ENCODE data around the gene HOXA5. TPM values are rescaled to one million over a fixed set of nuclear protein-coding genes. Genes with fewer than 3 reads are reported as not detected.

HOXA5 gene
- total RNA-seq, 1 experiment from 2014 or later = 10.6 TPM

- intact Hi-C loops (cut with micrococcal nuclease; ENCODE audit: unreplicated experiment) = no loop called here
Observed at GRCh38 chr7:27116031-27116961, 27.2 kb downstream of the HOXA5 start.

GRCh38 chr7:27115221-27116026, 28.1 kb downstream of the HOXA5 start:
- CTCF ChIA-PET = interaction anchor here (0.7 to 2.6 kb wide), 2 partner anchors 16 to 760 kb away, joined by 3 to 19 read pairs; no protein-coding TSS in a partner anchor
- H3K9me3 Mint-ChIP-seq (ENCODE audit: low read depth, unreplicated experiment) = no peaks in the 10 kb centered on the region
- peak overlapping the region; percentile 78 for H3K4me3 Mint-ChIP-seq (ENCODE audit: low read depth, unreplicated experiment)
- peaks cover 56% of the 10 kb centered on the region for H3K36me3 Mint-ChIP-seq (ENCODE audit: insufficient read depth, unreplicated experiment)
- intact Hi-C loops (cut with micrococcal nuclease; ENCODE audit: unreplicated experiment) = loop anchor here (2.0 kb wide), 1 partner anchor 17 kb away; no protein-coding TSS in a partner anchor
- BruUV-seq (replicated peaks) = no TSS peak
- peaks cover 64% of the 10 kb centered on the region for H3K4me1 Mint-ChIP-seq (ENCODE audit: low read depth, unreplicated experiment)
- TF ChIP-seq CTCF (IDR thresholded peaks at IDR 0.05; ENCODE audit: unreplicated experiment) = no peak
- DNase-seq = peak; percentile 84
- no peaks in the 10 kb centered on the region for H3K27me3 Mint-ChIP-seq (ENCODE audit: unreplicated experiment)
- H3K27ac Mint-ChIP-seq (ENCODE audit: unreplicated experiment) = peak overlapping the region; percentile 74

More at GRCh38 chr7:27116031-27116961, 27.2 kb downstream of the HOXA5 start:
- Mint-ChIP-seq H3K4me1 (ENCODE audit: low read depth, unreplicated experiment) (peaks cover 64% of the 10 kb centered on the region), H3K9me3 (ENCODE audit: low read depth, unreplicated experiment) (no peaks in the 10 kb centered on the region), H3K36me3 (ENCODE audit: insufficient read depth, unreplicated experiment) (peaks cover 56% of the 10 kb centered on the region), H3K4me3 (ENCODE audit: low read depth, unreplicated experiment) (peak overlapping the region; percentile 78), H3K27ac (ENCODE audit: unreplicated experiment) (peak overlapping the region; percentile 3), H3K27me3 (ENCODE audit: unreplicated experiment) (no peaks in the 10 kb centered on the region)
- TF ChIP-seq CTCF (IDR thresholded peaks at IDR 0.05; ENCODE audit: unreplicated experiment) = no peak
- CTCF ChIA-PET = interaction anchor here (0.6 to 2.0 kb wide), 2 partner anchors 17 to 739 kb away, joined by 3 to 9 read pairs; no protein-coding TSS in a partner anchor
- BruUV-seq (replicated peaks) = TSS peak; percentile 43
- DNase-seq = no peak

- no peaks in the 10 kb centered on the region for H3K27me3 Mint-ChIP-seq (ENCODE audit: unreplicated experiment)
- intact Hi-C loops (cut with micrococcal nuclease; ENCODE audit: unreplicated experiment) = loop anchor here (2.0 kb wide), 1 partner anchor 16 kb away; no protein-coding TSS in a partner anchor
- H3K4me1 Mint-ChIP-seq (ENCODE audit: low read depth, unreplicated experiment) = peaks cover 60% of the 10 kb centered on the region
- H3K4me3 Mint-ChIP-seq (ENCODE audit: low read depth, unreplicated experiment) = peak overlapping the region; percentile 78
- CTCF ChIA-PET = interaction anchor here (0.7 to 2.6 kb wide), 2 partner anchors 16 to 761 kb away, joined by 3 to 19 read pairs; no protein-coding TSS in a partner anchor
- no TSS peak for BruUV-seq (replicated peaks)
- TF ChIP-seq CTCF (IDR thresholded peaks at IDR 0.05; ENCODE audit: unreplicated experiment) = no peak
- H3K9me3 Mint-ChIP-seq (ENCODE audit: low read depth, unreplicated experiment) = no peaks in the 10 kb centered on the region
- H3K36me3 Mint-ChIP-seq (ENCODE audit: insufficient read depth, unreplicated experiment) = peaks cover 51% of the 10 kb centered on the region
- peak overlapping the region; percentile 74 for H3K27ac Mint-ChIP-seq (ENCODE audit: unreplicated experiment)
- DNase-seq = no peak
Observed at GRCh38 chr7:27114881-27115220, 28.6 kb downstream of the HOXA5 start.

Data from Calu3 (cell line).